GM18502 (cell line): Measurements from ENCODE around the gene HDGF.

Experiments
- ATAC-seq: cut with Tn5 transposase; IDR thresholded peaks from one replicate; pipeline ENCODE4 v1.9.1; 2021; ENCODE audit warnings: mild to moderate bottlenecking; ENCODE audit not compliant: unreplicated experiment, poor library complexity

The HDGF gene

GRCh38 chr1:156727492-156727891, 24.0 kb downstream of the HDGF start:
- ATAC-seq, result no peak

- ATAC-seq, result no peak
Observed at GRCh38 chr1:156726549-156727226, 24.8 kb downstream of the HDGF start.

- ATAC-seq, result no peak
Observed at GRCh38 chr1:156725683-156726280, 25.7 kb downstream of the HDGF start.

GRCh38 chr1:156721535-156721934, 29.9 kb downstream of the HDGF start:
- no peak for ATAC-seq

- ATAC-seq, result no peak
Observed at GRCh38 chr1:156721131-156721530, 30.3 kb downstream of the HDGF start.

- no peak for ATAC-seq
Observed at GRCh38 chr1:156717351-156717750, 34.1 kb downstream of the HDGF start.

GRCh38 chr1:156714830-156715229, 36.6 kb downstream of the HDGF start:
- ATAC-seq, result no peak

GRCh38 chr1:156712626-156713025, 38.8 kb downstream of the HDGF start:
- ATAC-seq, result no peak

GRCh38 chr1:156711011-156711817, 40.3 kb downstream of the HDGF start:
- ATAC-seq, result no peak

- no peak for ATAC-seq
Observed at GRCh38 chr1:156709757-156710489, 41.6 kb downstream of the HDGF start.

GRCh38 chr1:156709031-156709430, 42.4 kb downstream of the HDGF start:
- no peak for ATAC-seq

- ATAC-seq, result no peak
Observed at GRCh38 chr1:156708218-156708661, 43.2 kb downstream of the HDGF start.

- no peak for ATAC-seq
Observed at GRCh38 chr1:156707417-156708217, 43.9 kb downstream of the HDGF start.

GRCh38 chr1:156706657-156707416, 44.6 kb downstream of the HDGF start:
- ATAC-seq, result no peak

- no peak for ATAC-seq
Observed at GRCh38 chr1:156705918-156706656, 45.4 kb downstream of the HDGF start.

- no peak for ATAC-seq
Observed at GRCh38 chr1:156705321-156705917, 46.1 kb downstream of the HDGF start, which contains the start of gene CRABP2. CRABP2 (minus strand) TSS chr1:156705583; CDS start chr1:156705446, 137 bp downstream.

GRCh38 chr1:156704930-156705320, 46.5 kb downstream of the HDGF start:
- ATAC-seq, result no peak

GRCh38 chr1:156704166-156704711, 47.2 kb downstream of the HDGF start:
- no peak for ATAC-seq
